Heart right ventricle (tissue), 16 donors: ENCODE data around the gene SIGLEC14. TPM values are rescaled to one million over a fixed set of nuclear protein-coding genes. Genes with fewer than 3 reads are reported as not detected.

ENCODE experiments used
- ATAC-seq, 8 donors: fragments of 200-7000 bp; cut with Tn5 transposase; one replicate each; pipeline ENCODE4 v1.9.1; 2020; ENCODE audit warnings: mild to moderate bottlenecking in 8 of 8, moderate library complexity in 8 of 8, moderate number of reproducible peaks in 1 of 8
- DNase-seq, 2 donors: peaks; one replicate each; pipeline ENCODE4 v3.0.0-alpha.2; 2020
- H3K27ac ChIP-seq, 10 donors: fragments of 200-600 bp; sonication (generic) in 2 of 10; one replicate each; pipeline versions ENCODE4 v1.5.0 to v1.8.0; 2020 to 2022; ENCODE audit warnings: mild to moderate bottlenecking in 3 of 10
- H3K27me3 ChIP-seq, 7 donors: fragments of 200-600 bp; one replicate each; pipeline ENCODE4 v1.8.0; 2021 to 2022; ENCODE audit warnings: mild to moderate bottlenecking in 2 of 7
- H3K36me3 ChIP-seq, 9 donors: fragments of 200-600 bp; sonication (generic) in 1 of 9; one replicate each; pipeline versions ENCODE4 v1.5.0 to v1.8.0; 2020 to 2022; ENCODE audit warnings: mild to moderate bottlenecking in 2 of 9
- H3K4me1 ChIP-seq, 9 donors: fragments of 200-600 bp; sonication (generic) in 1 of 9; one replicate each; pipeline versions ENCODE4 v1.5.0 to v1.8.0; 2020 to 2022; ENCODE audit warnings: mild to moderate bottlenecking in 4 of 9
- H3K4me3 ChIP-seq, 10 donors: fragments of 200-600 bp; sonication (generic) in 2 of 10; one replicate each; pipeline versions ENCODE4 v1.5.0 to v1.8.0; 2020 to 2022; ENCODE audit warnings: mild to moderate bottlenecking in 7 of 10, moderate library complexity in 2 of 10
- H3K9me3 ChIP-seq, 11 donors: fragments of 200-600 bp in 10 of 11; sonication (generic) in 2 of 11; one replicate each; pipeline versions ENCODE4 v1.5.0 to v1.8.0; 2013 to 2022; ENCODE audit warnings: mild to moderate bottlenecking in 2 of 11, control low read depth in 1 of 11, moderate library complexity in 1 of 11
- CTCF ChIP-seq, 9 donors: fragments of 200-600 bp; sonication (generic) in 2 of 9; IDR thresholded peaks; one replicate each; pipeline versions ENCODE4 v1.5.0 to v1.8.0; 2021 to 2022; ENCODE audit warnings: antibody characterized with exemption in 9 of 9, mild to moderate bottlenecking in 5 of 9, moderate library complexity in 1 of 9
- WGBS, 2 donors: extraction: QIAGEN DNeasy Blood & Tissue Kit; methylation state at CpG; one replicate each; pipeline ENCODE4 v1.1.7; 2013; ENCODE audit warnings: inconsistent platforms in 1 of 2; 5-methylcytosine and 5-hydroxymethylcytosine counted together
- intact Hi-C, 10 donors: fragments of 100-400 bp; cut with DNase I; formaldehyde crosslinking; loops; one replicate each; pipeline versions ENCODE4 v1.11.1 to v1.14.2; 2022
- polyA plus RNA-seq, 2 donors: library from polyadenylated mRNA; stranded (reverse); fragments of 200-250 nt; gene quantifications; one replicate each; pipeline ENCODE4 v1.2.3, GENCODE V29; 2013
- total RNA-seq, 10 donors: library from RNA; stranded (reverse); fragmentation: NEBNext Ultra II Directional in 3 of 10; extraction: Animal tissue kit (Norgen Biotek cat#: 25700) in 3 of 10; gene quantifications; one replicate each; pipeline versions ENCODE4 v1.2.1 to v1.2.4, GENCODE V29; 2021 to 2023
- donor health status: Arrhythmogenic right ventricular cardiomyopathy.
- donor health status: ischemic (EF 13 %, LVEDD 7.1; RV severe dilation, severe dysfunction).
- donor health status: healthy with polysubstance abuse.
- donor health status: DM: no; HTN: yes; CAD: no.
- donor health status: DM: no; HTN: no; CAD: no.
- donor health status: ischemic (EF 25% LVEDD 6.9; RV normal size, moderate dysfunction).
- donor health status: ischemic (EF 25% LVEDD 5.7; RV mildly dilated, moderate dysfunction).
- donor health status: healthy.
- donor health status: DM: yes; HTN: yes; CAD: no.
- donor health status: Ischemic cardiomyopathy.
- donor health status: ischemic (EF 35%, LVEDD 5.7; RV mildly dilated, moderate dysfunction).
- donor health status: nonischemic (EF 11% LVEDD 7.7; RV severe dilation, severe dysfunction).
- donor health status: DM: yes; HTN: yes; CAD: no.
- donor health status: PGD.
- donor health status: ischemic (EF 29% LVEDD 5.4; RV normal size, mild dysfunction).
- donor health status: nonischemic (EF 23%, LVEDD 6.1; RV moderate dilation, normal function).

The SIGLEC14 gene
- total and polyA plus RNA-seq, 12 donors: 0.37 to 9.6 (median 1.2) TPM; not detected in 1

GRCh38 chr19:51651216-51651846 lies 4.7 kb upstream of the SIGLEC14 start:
- intact Hi-C loops: loop anchor here in 6 of 10 donors (10.0 kb wide), 4 partner anchors 123 to 317 kb away; partner anchors contain the start of genes CEACAM18 (in 1 of the 6) and VSIG10L (in 1 of the 6)
- no peak for DNase-seq
- no peaks in the 10 kb centered on the region for H3K9me3 ChIP-seq
- peaks cover 0 to 29% (median 8%) of the 10 kb centered on the region in 7 donors for H3K27me3 ChIP-seq
- ATAC-seq: peak in 2 of 8 donors; percentile 53 to 76
- no peak for TF ChIP-seq CTCF (IDR thresholded peaks at IDR 0.05)
- peaks cover 0 to 29% (median 0%) of the 10 kb centered on the region in 9 donors for H3K4me1 ChIP-seq
- 68 to 74% methylated on average over 7 of the region's 7 CpGs for WGBS, 2 donors
- H3K4me3 ChIP-seq: no peak overlapping the region
- H3K27ac ChIP-seq: peak overlapping the region in 1 of 10 donors; percentile 33
- no peaks in the 10 kb centered on the region for H3K36me3 ChIP-seq

- H3K4me3 ChIP-seq: no peak overlapping the region
- no peaks in the 10 kb centered on the region for H3K9me3 ChIP-seq
- H3K36me3 ChIP-seq: peaks cover 0 to 9% (median 0%) of the 10 kb centered on the region in 9 donors
- peaks cover 0 to 23% (median 8%) of the 10 kb centered on the region in 7 donors for H3K27me3 ChIP-seq
- TF ChIP-seq CTCF (IDR thresholded peaks at IDR 0.05): no peak
- DNase-seq (no peak), ATAC-seq (no peak)
- 88 to 91% methylated on average over 6 of the region's 6 CpGs for WGBS, 2 donors
- peaks cover 0 to 35% (median 0%) of the 10 kb centered on the region in 9 donors for H3K4me1 ChIP-seq
- H3K27ac ChIP-seq: peak overlapping the region in 1 of 10 donors; percentile 55
- intact Hi-C loops: no loop called here
These were observed 693 bp upstream of the SIGLEC14 start for GRCh38 chr19:51647318-51647717.

GRCh38 chr19:51644636-51645271 lies 1.9 kb downstream of the SIGLEC14 start:
- Histone ChIP-seq H3K36me3 (peaks cover 0 to 9% (median 0%) of the 10 kb centered on the region in 9 donors), H3K4me3 (peak overlapping the region in 2 of 10 donors; percentile 5 to 42), H3K4me1 (peaks cover 0 to 30% (median 0%) of the 10 kb centered on the region in 9 donors), H3K27me3 (peaks cover 0 to 14% (median 7%) of the 10 kb centered on the region in 7 donors), H3K9me3 (no peaks in the 10 kb centered on the region), H3K27ac (peak overlapping the region in 1 of 10 donors; percentile 69)
- 38 to 39% methylated on average over 11 of the region's 11 CpGs for WGBS, 2 donors
- peak in 2 of 8 donors; percentile 22 to 50 for ATAC-seq
- no peak for TF ChIP-seq CTCF (IDR thresholded peaks at IDR 0.05)
- DNase-seq: no peak
- intact Hi-C loops: no loop called here

GRCh38 chr19:51641648-51642047 lies 5.0 kb downstream of the SIGLEC14 start:
- ATAC-seq (no peak), DNase-seq (no peak)
- H3K9me3 ChIP-seq: peaks cover 0 to 4% (median 0%) of the 10 kb centered on the region in 11 donors
- H3K27ac ChIP-seq: no peak overlapping the region
- H3K4me3 ChIP-seq: no peak overlapping the region
- intact Hi-C loops: no loop called here
- peaks cover 0 to 12% (median 0%) of the 10 kb centered on the region in 7 donors for H3K27me3 ChIP-seq
- peaks cover 0 to 9% (median 0%) of the 10 kb centered on the region in 9 donors for H3K36me3 ChIP-seq
- peaks cover 0 to 21% (median 0%) of the 10 kb centered on the region in 9 donors for H3K4me1 ChIP-seq
- no peak for TF ChIP-seq CTCF (IDR thresholded peaks at IDR 0.05)
